ENCODE results near the gene TTYH3. TPM values are rescaled to one million over a fixed set of nuclear protein-coding genes. Genes with fewer than 3 reads are reported as not detected.
"Not testable (repeated sequence)": the region's sequence is repeated elsewhere in the genome, so short reads cannot be mapped to it uniquely, and the experiment has no call there.

TTYH3 gene
- polyA plus RNA-seq, 6 donors from 2014 or later = 1.2 to 4.4 (median 2.5) TPM

- no peak for ATAC-seq (ENCODE audit: low read depth in 2 of 2)
- H3K4me1 Mint-ChIP-seq = peaks cover 25 to 33% (median 28%) of the 10 kb centered on the region in 3 donors
- peaks cover 0 to 9% (median 0%) of the 10 kb centered on the region in 3 donors for H3K27me3 Mint-ChIP-seq
- H3K27ac Mint-ChIP-seq = peak overlapping the region in 4 of 6 donors; percentile 28 to 95 (median 64)
- peak overlapping the region; percentile 5 to 85 (median 62) for H3K4me3 Mint-ChIP-seq
- no peaks in the 10 kb centered on the region for H3K9me3 Mint-ChIP-seq
- no peak for DNase-seq
- H3K36me3 Mint-ChIP-seq = no peaks in the 10 kb centered on the region
These were observed 24.5 kb upstream of the TTYH3 start for GRCh38 chr7:2607122-2607922.

DNA sequence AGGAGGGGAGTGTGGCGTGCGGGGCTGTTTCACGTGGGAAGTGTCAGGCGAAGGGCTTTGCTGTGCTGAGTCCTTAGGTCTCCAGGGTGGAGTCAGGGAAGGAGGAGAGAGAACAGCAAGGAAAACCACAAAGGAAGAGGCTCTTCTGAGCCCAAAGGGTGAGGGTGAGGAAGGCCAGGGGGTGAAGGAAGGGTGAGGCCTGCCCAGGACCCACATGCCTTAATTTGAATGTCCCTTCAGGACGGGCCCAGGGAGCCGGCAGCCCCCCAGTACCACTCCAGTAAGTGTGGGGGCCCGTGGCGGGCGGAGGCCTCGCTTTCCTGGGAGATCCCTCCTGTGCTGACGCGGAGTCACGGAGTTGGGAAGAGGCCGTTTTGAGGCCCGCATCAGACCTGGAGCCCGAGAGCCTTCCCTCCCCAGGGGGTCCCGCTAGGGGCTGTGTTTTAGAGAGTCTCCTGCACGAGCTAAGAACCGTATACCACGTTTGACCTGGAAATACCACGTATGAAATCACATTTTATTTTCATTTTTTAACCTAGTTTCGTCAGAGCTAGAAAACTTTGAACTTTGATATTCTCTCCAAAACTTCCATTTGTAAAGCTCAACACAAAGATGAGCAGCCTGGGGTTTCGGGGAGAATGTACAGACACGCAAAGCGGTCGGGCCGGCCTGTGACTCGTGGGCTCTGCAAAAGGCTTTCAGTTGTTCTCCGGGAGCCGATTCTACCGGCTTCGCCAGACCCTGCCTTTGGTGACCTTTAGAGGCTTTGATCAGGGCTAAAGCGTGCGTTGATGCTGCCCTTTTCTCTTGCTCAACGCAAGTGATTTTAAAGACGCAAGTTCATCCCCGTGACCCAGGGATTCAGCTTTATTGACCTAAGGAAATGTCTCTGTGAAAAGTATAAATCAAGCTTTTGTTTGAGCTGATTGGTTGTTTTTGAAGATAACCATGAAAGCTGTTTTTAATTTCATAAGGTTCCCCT, 23.6 kb upstream of the TTYH3 start:
- Mint-ChIP-seq H3K4me3 (peak overlapping the region; percentile 44 to 90 (median 85)), H3K36me3 (no peaks in the 10 kb centered on the region), H3K27me3 (peaks cover 0 to 1% (median 0%) of the 10 kb centered on the region in 3 donors), H3K9me3 (no peaks in the 10 kb centered on the region), H3K27ac (peak overlapping the region; percentile 47 to 95 (median 88)), H3K4me1 (peaks cover 23 to 33% (median 24%) of the 10 kb centered on the region in 3 donors)
- DNase-seq = no peak
- no peak for ATAC-seq (ENCODE audit: low read depth in 2 of 2)

GRCh38 chr7:2608921-2609411, 22.8 kb upstream of the TTYH3 start:
- ATAC-seq (ENCODE audit: low read depth in 2 of 2) (peak; percentile 98 to 99), DNase-seq (peak; percentile 73)
- no peaks in the 10 kb centered on the region for H3K9me3 Mint-ChIP-seq
- no peaks in the 10 kb centered on the region for H3K36me3 Mint-ChIP-seq
- H3K4me1 Mint-ChIP-seq = peaks cover 24 to 38% (median 30%) of the 10 kb centered on the region in 3 donors
- no peaks in the 10 kb centered on the region for H3K27me3 Mint-ChIP-seq
- H3K4me3 Mint-ChIP-seq = peak overlapping the region; percentile 44 to 90 (median 83)
- peak overlapping the region; percentile 78 to 93 (median 88) for H3K27ac Mint-ChIP-seq

DNA sequence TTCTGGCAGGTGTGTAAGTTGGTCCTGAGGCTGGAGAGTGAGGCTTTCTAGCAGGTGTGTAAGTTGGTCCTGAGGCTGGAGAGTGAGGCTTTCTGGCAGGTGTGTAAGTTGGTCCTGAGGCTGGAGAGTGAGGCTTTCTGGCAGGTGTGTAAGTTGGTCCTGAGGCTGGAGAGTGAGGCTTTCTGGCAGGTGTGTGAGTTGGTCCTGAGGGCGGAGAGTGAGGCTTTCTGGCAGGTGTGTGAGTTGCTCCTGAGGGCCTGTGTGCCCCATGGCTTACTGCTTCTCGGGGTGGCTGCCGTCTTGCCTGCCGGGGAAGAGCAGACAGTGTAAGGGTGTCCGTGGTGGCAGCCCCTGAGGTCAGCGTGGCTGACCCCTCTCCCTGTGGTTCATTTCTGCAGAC, 22.1 kb upstream of the TTYH3 start:
- H3K4me3 Mint-ChIP-seq = peak overlapping the region in 7 of 8 donors; percentile 35 to 90 (median 64)
- not testable (repeated sequence) for DNase-seq; H3K36me3 Mint-ChIP-seq; ATAC-seq (ENCODE audit: low read depth in 2 of 2); H3K27me3 Mint-ChIP-seq; H3K9me3 Mint-ChIP-seq
- H3K4me1 Mint-ChIP-seq = peaks cover 30 to 38% (median 31%) of the 10 kb centered on the region in 3 donors
- peak overlapping the region in 2 of 6 donors; percentile 84 to 91 for H3K27ac Mint-ChIP-seq

GRCh38 chr7:2610466-2610865, 21.3 kb upstream of the TTYH3 start:
- no peaks in the 10 kb centered on the region for H3K36me3 Mint-ChIP-seq
- DNase-seq (no peak), ATAC-seq (ENCODE audit: low read depth in 2 of 2) (no peak)
- peak overlapping the region in 2 of 8 donors; percentile 13 to 44 for H3K4me3 Mint-ChIP-seq
- peaks cover 30 to 41% (median 36%) of the 10 kb centered on the region in 3 donors for H3K4me1 Mint-ChIP-seq
- peak overlapping the region in 1 of 6 donors; percentile 65 for H3K27ac Mint-ChIP-seq
- H3K9me3 Mint-ChIP-seq = no peaks in the 10 kb centered on the region
- H3K27me3 Mint-ChIP-seq = no peaks in the 10 kb centered on the region

- no peaks in the 10 kb centered on the region for H3K9me3 Mint-ChIP-seq
- DNase-seq (no peak), ATAC-seq (ENCODE audit: low read depth in 2 of 2) (no peak)
- H3K27me3 Mint-ChIP-seq = no peaks in the 10 kb centered on the region
- H3K36me3 Mint-ChIP-seq = no peaks in the 10 kb centered on the region
- H3K4me1 Mint-ChIP-seq = peaks cover 30 to 41% (median 36%) of the 10 kb centered on the region in 3 donors
- H3K27ac Mint-ChIP-seq = no peak overlapping the region
- peak overlapping the region in 2 of 8 donors; percentile 6 to 44 for H3K4me3 Mint-ChIP-seq
These were observed 20.9 kb upstream of the TTYH3 start for GRCh38 chr7:2610898-2611297.

DNA sequence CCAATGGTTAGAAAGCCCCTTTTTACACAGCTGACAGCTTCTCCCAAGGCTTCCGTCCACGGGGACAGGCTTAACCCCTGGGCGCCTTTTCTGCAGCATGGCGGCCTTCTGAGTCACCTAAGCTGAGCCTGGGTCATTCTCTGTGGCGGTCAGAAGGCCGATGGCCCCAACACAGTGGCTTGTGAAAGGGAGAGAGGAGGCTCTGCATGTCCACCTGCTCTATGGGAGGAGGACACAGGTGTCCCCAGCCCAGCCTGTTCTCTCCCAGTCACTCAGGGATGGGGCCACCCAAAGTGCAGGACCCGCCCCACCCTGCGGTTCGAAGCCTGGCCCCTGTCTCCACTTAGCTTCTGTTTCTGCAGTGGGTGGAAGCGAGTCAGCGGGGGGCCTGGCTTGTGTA, 20.4 kb upstream of the TTYH3 start:
- Mint-ChIP-seq H3K4me3 (peak overlapping the region in 1 of 8 donors; percentile 50), H3K27me3 (no peaks in the 10 kb centered on the region), H3K9me3 (no peaks in the 10 kb centered on the region), H3K4me1 (peaks cover 30 to 41% (median 36%) of the 10 kb centered on the region in 3 donors), H3K36me3 (no peaks in the 10 kb centered on the region), H3K27ac (peak overlapping the region in 1 of 6 donors; percentile 21)
- no peak for ATAC-seq (ENCODE audit: low read depth in 2 of 2)
- no peak for DNase-seq

- Mint-ChIP-seq H3K4me3 (peak overlapping the region in 1 of 8 donors; percentile 50), H3K27me3 (no peaks in the 10 kb centered on the region), H3K4me1 (peaks cover 30 to 41% (median 36%) of the 10 kb centered on the region in 3 donors), H3K27ac (no peak overlapping the region), H3K36me3 (no peaks in the 10 kb centered on the region), H3K9me3 (no peaks in the 10 kb centered on the region)
- ATAC-seq (ENCODE audit: low read depth in 2 of 2) (no peak), DNase-seq (no peak)
These were observed 19.9 kb upstream of the TTYH3 start for GRCh38 chr7:2611922-2612321.

DNA sequence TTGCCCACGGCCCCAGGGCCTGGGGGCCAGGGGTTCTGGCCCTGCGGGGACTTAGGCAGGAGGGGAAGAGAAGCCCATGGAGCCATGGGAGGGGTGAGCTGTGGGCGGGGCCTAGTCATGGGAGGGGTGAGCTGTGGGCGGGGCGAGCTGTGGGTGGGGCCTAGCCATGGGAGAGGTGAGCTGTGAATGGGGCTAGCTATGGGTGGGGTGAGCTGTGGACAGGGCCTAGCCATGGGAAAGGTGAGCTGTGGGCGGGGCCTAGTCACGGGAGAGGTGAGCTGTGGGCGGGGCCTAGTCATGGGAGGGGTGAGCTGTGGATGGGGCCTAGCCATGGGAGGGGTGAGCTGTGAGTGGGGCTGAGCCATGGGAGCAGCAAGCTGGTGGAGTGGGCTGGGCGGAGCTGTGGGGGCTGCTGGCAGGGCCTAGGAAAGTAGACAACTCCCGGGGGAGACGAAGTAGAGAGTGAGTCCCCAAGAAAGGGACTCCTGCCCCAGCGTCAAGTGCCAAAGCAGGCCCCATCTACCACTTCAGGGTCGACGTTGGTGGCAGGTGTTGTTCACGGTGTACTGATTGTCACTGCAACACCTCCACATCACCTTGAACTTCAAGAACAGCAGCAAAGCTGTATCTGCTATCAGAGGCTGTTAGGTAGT, 19.2 kb upstream of the TTYH3 start:
- no peaks in the 10 kb centered on the region for H3K9me3 Mint-ChIP-seq
- H3K4me1 Mint-ChIP-seq = peaks cover 28 to 41% (median 34%) of the 10 kb centered on the region in 3 donors
- DNase-seq (no peak), ATAC-seq (ENCODE audit: low read depth in 2 of 2) (no peak)
- no peak overlapping the region for H3K27ac Mint-ChIP-seq
- H3K36me3 Mint-ChIP-seq = no peaks in the 10 kb centered on the region
- H3K4me3 Mint-ChIP-seq = no peak overlapping the region
- peaks cover 0 to 3% (median 0%) of the 10 kb centered on the region in 3 donors for H3K27me3 Mint-ChIP-seq

GRCh38 chr7:2613098-2613930, 18.5 kb upstream of the TTYH3 start:
- peaks cover 0 to 10% (median 0%) of the 10 kb centered on the region in 3 donors for H3K27me3 Mint-ChIP-seq
- no peak for ATAC-seq (ENCODE audit: low read depth in 2 of 2)
- H3K36me3 Mint-ChIP-seq = no peaks in the 10 kb centered on the region
- H3K9me3 Mint-ChIP-seq = no peaks in the 10 kb centered on the region
- peak overlapping the region in 1 of 8 donors; percentile 82 for H3K4me3 Mint-ChIP-seq
- peaks cover 24 to 44% (median 30%) of the 10 kb centered on the region in 3 donors for H3K4me1 Mint-ChIP-seq
- H3K27ac Mint-ChIP-seq = peak overlapping the region in 4 of 6 donors; percentile 63 to 95 (median 74)
- no peak for DNase-seq

GRCh38 chr7:2613931-2614600, 17.7 kb upstream of the TTYH3 start:
- H3K9me3 Mint-ChIP-seq = no peaks in the 10 kb centered on the region
- peaks cover 20 to 37% (median 22%) of the 10 kb centered on the region in 3 donors for H3K4me1 Mint-ChIP-seq
- H3K36me3 Mint-ChIP-seq = no peaks in the 10 kb centered on the region
- peak; percentile 76 to 83 for ATAC-seq (ENCODE audit: low read depth in 2 of 2)
- peaks cover 0 to 11% (median 0%) of the 10 kb centered on the region in 3 donors for H3K27me3 Mint-ChIP-seq
- H3K4me3 Mint-ChIP-seq = peak overlapping the region in 3 of 8 donors; percentile 37 to 82 (median 57)
- peak; percentile 40 for DNase-seq
- peak overlapping the region in 4 of 6 donors; percentile 35 to 95 (median 69) for H3K27ac Mint-ChIP-seq

Measured in naive B cell (primary cell).